GM23338 (cell line): Measurements from ENCODE around the gene DLL1. TPM values are rescaled to one million over a fixed set of nuclear protein-coding genes. Genes with fewer than 3 reads are reported as not detected.

Experiments
- ATAC-seq: fragments of 200-7000 bp; cut with Tn5 transposase; 3 replicates; pipeline ENCODE4 v1.9.1; 2020
- DNase-seq: peaks from one replicate; pipeline ENCODE4 v3.0.0-alpha.2; 2015; ENCODE audit warnings: low spot score
- H2AFZ ChIP-seq: fragments of 200-600 bp; sonication (generic); 2 replicates; pipeline ENCODE4 v1.8.0; 2016; ENCODE audit warnings: antibody characterized with exemption, mild to moderate bottlenecking, moderate library complexity
- H3F3A ChIP-seq: fragments of 200-600 bp; sonication (generic); replicated peaks from 2 replicates; pipeline ENCODE4 v1.8.0; 2017; ENCODE audit warnings: antibody characterized with exemption, mixed run types, low read depth
- H3K27ac ChIP-seq: fragments of 200-600 bp; sonication (generic); 2 replicates; pipeline ENCODE4 v1.6.1; 2016; ENCODE audit warnings: low read depth
- H3K27me3 ChIP-seq: fragments of 200-600 bp; sonication (generic); 2 replicates; pipeline ENCODE4 v1.8.0; 2016; ENCODE audit warnings: mild to moderate bottlenecking, mixed run types, moderate library complexity; ENCODE audit not compliant: insufficient read depth
- H3K36me3 ChIP-seq: fragments of 200-600 bp; sonication (generic); 2 replicates; pipeline ENCODE4 v1.8.0; 2016; ENCODE audit warnings: mild to moderate bottlenecking; ENCODE audit not compliant: insufficient read depth
- H3K4me1 ChIP-seq: fragments of 200-600 bp; sonication (generic); 2 replicates; pipeline ENCODE4 v1.8.0; 2016; ENCODE audit warnings: mild to moderate bottlenecking, moderate library complexity; ENCODE audit not compliant: insufficient read depth
- H3K4me2 ChIP-seq: fragments of 200-600 bp; sonication (generic); 2 replicates; pipeline ENCODE4 v1.7.1; 2017; ENCODE audit warnings: mixed run types
- H3K4me3 ChIP-seq: fragments of 200-600 bp; sonication (generic); 2 replicates; pipeline ENCODE4 v1.6.1; 2016; ENCODE audit warnings: mixed run types
- H3K79me2 ChIP-seq: fragments of 200-600 bp; sonication (generic); replicated peaks from 2 replicates; pipeline ENCODE4 v1.8.0; 2017; ENCODE audit warnings: mild to moderate bottlenecking; ENCODE audit not compliant: insufficient read depth
- H3K9me2 ChIP-seq: fragments of 200-600 bp; sonication (generic); 2 replicates; pipeline ENCODE4 v1.8.0; 2017; ENCODE audit not compliant: insufficient read depth
- H4K20me1 ChIP-seq: fragments of 200-600 bp; sonication (generic); replicated peaks from 2 replicates; pipeline ENCODE4 v1.8.0; 2017; ENCODE audit warnings: mild to moderate bottlenecking; ENCODE audit not compliant: insufficient read depth
- H3K27ac Mint-ChIP-seq: 2 replicates; pipeline ENCODE4 v1.8.0; 2020; ENCODE audit warnings: inconsistent platforms, mild to moderate bottlenecking, moderate library complexity, mixed read lengths
- H3K27me3 Mint-ChIP-seq: 3 replicates; pipeline ENCODE4 v1.8.0; 2022; ENCODE audit warnings: low read depth, mild to moderate bottlenecking, moderate library complexity, mixed read lengths, inconsistent platforms; ENCODE audit not compliant: insufficient read depth, poor library complexity
- H3K36me3 Mint-ChIP-seq: 3 replicates; pipeline ENCODE4 v1.8.0; 2021; ENCODE audit warnings: low read depth, mild to moderate bottlenecking, inconsistent platforms, moderate library complexity, mixed read lengths
- H3K4me1 Mint-ChIP-seq: 3 replicates; pipeline ENCODE4 v1.8.0; 2020; ENCODE audit warnings: mild to moderate bottlenecking, inconsistent platforms, mixed read lengths
- H3K4me3 Mint-ChIP-seq: 3 replicates; pipeline ENCODE4 v1.8.0; 2021; ENCODE audit warnings: moderate library complexity, mild to moderate bottlenecking, inconsistent platforms, mixed read lengths
- H3K9me3 Mint-ChIP-seq: 3 replicates; pipeline ENCODE4 v1.8.0; 2020; ENCODE audit warnings: moderate library complexity, mild to moderate bottlenecking, inconsistent platforms, mixed read lengths
- CREB1 ChIP-seq: fragments of 250-450 bp; sonication (Bioruptor Pico); IDR thresholded peaks from 2 replicates; pipeline ENCODE4 v1.5.0; 2020; ENCODE audit warnings: low read depth, mild to moderate bottlenecking, moderate library complexity
- EZH2 ChIP-seq: fragments of 200-600 bp; sonication (generic); IDR thresholded peaks from one replicate; pipeline ENCODE4 v1.8.0; 2017; ENCODE audit warnings: antibody characterized with exemption, mild to moderate bottlenecking, low read depth; ENCODE audit not compliant: unreplicated experiment
- EZH2phosphoT487 ChIP-seq: fragments of 200-600 bp; sonication (generic); IDR thresholded peaks from one replicate; pipeline ENCODE4 v1.8.1; 2018; ENCODE audit warnings: antibody characterized with exemption; ENCODE audit not compliant: unreplicated experiment
- NANOG ChIP-seq: IDR thresholded peaks from 2 replicates; pipeline ENCODE4 v1.6.1; 2016; ENCODE audit warnings: antibody characterized with exemption, borderline replicate concordance
- STAT1 ChIP-seq: IDR thresholded peaks from one replicate; pipeline ENCODE4 v1.6.1; 2016; ENCODE audit warnings: antibody characterized with exemption; ENCODE audit not compliant: unreplicated experiment
- ZNF114 ChIP-seq: fragments of 250-450 bp; sonication (Bioruptor Pico); IDR thresholded peaks from 2 replicates; pipeline ENCODE4 v1.5.0; 2020; ENCODE audit warnings: mild to moderate bottlenecking, moderate library complexity
- polyA plus RNA-seq: library from polyadenylated mRNA; unstranded; fragments of >200 nt; fragmentation: Nextera tagmentation; extraction: Ambion mirVana; gene quantifications from 2 replicates; pipeline ENCODE4 v1.2.1, GENCODE V29; 2016
- total RNA-seq: library from RNA; depleted of rRNA; stranded (reverse); fragments of >200 nt; shearing (Covaris generic); gene quantifications from 2 replicates; pipeline ENCODE4 v1.2.3, GENCODE V29; 2014
- TF ChIP-seq, protein P1 (sequence below): fragments of 250-450 bp; sonication (Bioruptor Pico); IDR thresholded peaks from 2 replicates; pipeline ENCODE4 v1.5.0; 2020; ENCODE audit warnings: mild to moderate bottlenecking, moderate library complexity

The DLL1 gene
- total and polyA plus RNA-seq, 2 experiments from 2014 or later = 2.2 to 4.6 TPM

DNA sequence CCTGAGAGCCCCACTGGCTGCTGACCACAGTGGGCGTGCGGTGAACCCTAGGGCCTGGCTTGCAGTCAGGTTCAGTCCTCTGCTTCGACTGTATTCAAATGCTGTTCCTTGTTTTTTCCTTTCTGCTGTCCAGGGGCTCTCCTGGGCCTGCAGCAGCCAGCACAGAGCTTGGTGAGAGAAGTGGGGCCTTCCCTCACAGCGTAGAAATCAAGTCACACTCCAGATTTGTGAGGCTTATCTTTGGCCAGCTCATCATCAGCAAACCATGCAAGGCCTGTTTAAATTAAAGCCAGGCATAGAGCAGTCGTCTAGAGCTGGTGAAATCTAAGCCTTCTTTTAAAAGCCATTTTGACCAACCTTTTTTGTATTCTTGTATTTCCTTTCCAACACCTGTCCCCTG, 24.1 kb upstream of the DLL1 start:
- Mint-ChIP-seq H3K36me3 (no peaks in the 10 kb centered on the region), H3K9me3 (no peaks in the 10 kb centered on the region), H3K27me3 (no peaks in the 10 kb centered on the region), H3K4me3 (no peak overlapping the region), H3K27ac (no peak overlapping the region), H3K4me1 (peaks cover 17% of the 10 kb centered on the region)
- Histone ChIP-seq H4K20me1 (peaks cover 9% of the 10 kb centered on the region), H3K4me3 (no peak overlapping the region), H3F3A (no peaks in the 10 kb centered on the region), H3K4me1 (no peaks in the 10 kb centered on the region), H3K4me2 (no peak overlapping the region), H3K27me3 (no peaks in the 10 kb centered on the region), H3K9me2 (no peaks in the 10 kb centered on the region), H3K36me3 (no peaks in the 10 kb centered on the region), H2AFZ (no peak overlapping the region), H3K79me2 (peaks cover 61% of the 10 kb centered on the region), H3K27ac (no peak overlapping the region)
- TF ChIP-seq NANOG (no peak), CREB1 (CRISPR knock-in tag) (no peak), EZH2 (no peak), ZNF114 (CRISPR knock-in tag) (no peak)
- TF ChIP-seq, protein P1, sequence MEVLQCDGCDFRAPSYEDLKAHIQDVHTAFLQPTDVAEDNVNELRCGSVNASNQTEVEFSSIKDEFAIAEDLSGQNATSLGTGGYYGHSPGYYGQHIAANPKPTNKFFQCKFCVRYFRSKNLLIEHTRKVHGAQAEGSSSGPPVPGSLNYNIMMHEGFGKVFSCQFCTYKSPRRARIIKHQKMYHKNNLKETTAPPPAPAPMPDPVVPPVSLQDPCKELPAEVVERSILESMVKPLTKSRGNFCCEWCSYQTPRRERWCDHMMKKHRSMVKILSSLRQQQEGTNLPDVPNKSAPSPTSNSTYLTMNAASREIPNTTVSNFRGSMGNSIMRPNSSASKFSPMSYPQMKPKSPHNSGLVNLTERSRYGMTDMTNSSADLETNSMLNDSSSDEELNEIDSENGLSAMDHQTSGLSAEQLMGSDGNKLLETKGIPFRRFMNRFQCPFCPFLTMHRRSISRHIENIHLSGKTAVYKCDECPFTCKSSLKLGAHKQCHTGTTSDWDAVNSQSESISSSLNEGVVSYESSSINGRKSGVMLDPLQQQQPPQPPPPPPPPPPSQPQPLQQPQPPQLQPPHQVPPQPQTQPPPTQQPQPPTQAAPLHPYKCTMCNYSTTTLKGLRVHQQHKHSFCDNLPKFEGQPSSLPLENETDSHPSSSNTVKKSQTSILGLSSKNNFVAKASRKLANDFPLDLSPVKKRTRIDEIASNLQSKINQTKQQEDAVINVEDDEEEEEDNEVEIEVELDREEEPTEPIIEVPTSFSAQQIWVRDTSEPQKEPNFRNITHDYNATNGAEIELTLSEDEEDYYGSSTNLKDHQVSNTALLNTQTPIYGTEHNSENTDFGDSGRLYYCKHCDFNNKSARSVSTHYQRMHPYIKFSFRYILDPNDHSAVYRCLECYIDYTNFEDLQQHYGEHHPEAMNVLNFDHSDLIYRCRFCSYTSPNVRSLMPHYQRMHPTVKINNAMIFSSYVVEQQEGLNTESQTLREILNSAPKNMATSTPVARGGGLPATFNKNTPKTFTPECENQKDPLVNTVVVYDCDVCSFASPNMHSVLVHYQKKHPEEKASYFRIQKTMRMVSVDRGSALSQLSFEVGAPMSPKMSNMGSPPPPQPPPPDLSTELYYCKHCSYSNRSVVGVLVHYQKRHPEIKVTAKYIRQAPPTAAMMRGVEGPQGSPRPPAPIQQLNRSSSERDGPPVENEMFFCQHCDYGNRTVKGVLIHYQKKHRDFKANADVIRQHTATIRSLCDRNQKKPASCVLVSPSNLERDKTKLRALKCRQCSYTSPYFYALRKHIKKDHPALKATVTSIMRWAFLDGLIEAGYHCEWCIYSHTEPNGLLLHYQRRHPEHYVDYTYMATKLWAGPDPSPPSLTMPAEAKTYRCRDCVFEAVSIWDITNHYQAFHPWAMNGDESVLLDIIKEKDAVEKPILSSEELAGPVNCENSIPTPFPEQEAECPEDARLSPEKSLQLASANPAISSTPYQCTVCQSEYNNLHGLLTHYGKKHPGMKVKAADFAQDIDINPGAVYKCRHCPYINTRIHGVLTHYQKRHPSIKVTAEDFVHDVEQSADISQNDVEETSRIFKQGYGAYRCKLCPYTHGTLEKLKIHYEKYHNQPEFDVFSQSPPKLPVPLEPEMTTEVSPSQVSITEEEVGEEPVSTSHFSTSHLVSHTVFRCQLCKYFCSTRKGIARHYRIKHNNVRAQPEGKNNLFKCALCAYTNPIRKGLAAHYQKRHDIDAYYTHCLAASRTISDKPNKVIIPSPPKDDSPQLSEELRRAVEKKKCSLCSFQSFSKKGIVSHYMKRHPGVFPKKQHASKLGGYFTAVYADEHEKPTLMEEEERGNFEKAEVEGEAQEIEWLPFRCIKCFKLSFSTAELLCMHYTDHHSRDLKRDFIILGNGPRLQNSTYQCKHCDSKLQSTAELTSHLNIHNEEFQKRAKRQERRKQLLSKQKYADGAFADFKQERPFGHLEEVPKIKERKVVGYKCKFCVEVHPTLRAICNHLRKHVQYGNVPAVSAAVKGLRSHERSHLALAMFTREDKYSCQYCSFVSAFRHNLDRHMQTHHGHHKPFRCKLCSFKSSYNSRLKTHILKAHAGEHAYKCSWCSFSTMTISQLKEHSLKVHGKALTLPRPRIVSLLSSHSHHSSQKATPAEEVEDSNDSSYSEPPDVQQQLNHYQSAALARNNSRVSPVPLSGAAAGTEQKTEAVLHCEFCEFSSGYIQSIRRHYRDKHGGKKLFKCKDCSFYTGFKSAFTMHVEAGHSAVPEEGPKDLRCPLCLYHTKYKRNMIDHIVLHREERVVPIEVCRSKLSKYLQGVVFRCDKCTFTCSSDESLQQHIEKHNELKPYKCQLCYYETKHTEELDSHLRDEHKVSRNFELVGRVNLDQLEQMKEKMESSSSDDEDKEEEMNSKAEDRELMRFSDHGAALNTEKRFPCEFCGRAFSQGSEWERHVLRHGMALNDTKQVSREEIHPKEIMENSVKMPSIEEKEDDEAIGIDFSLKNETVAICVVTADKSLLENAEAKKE (CRISPR knock-in tag) = no peak
- ATAC-seq (no peak; the same call in 2 of the 3 replicates), DNase-seq (no peak)

DNA sequence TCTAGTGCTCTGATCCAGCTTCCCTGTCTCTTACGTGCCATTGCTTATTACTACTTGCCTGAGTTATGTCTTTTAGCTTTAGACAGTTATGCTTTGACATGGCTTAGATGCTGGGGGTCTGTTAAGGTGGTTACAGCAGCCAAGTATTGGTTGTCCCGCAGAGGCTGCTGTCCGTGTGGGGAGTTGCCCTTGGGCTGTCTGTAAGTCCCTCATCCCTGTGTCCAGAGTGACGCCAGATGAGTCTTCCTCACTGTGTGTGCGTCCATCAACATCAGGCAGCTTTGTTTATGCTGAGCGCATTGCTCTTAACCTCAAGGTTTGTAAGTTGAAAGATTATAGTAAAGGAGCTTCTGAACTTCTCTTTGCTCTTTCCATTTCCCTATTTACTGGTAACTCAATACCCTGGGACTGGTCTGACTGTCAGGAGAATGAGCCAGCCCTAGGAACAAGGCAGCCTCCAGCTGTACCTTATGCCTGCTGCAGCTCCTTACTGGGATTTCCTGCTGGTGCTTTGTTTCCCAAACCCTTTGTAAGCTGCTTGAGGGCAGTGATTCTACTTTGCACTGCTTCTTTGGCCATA, 22.9 kb upstream of the DLL1 start:
- ATAC-seq (peak; percentile 97), DNase-seq (peak; percentile 46)
- Histone ChIP-seq H3K9me2 (no peaks in the 10 kb centered on the region), H3K27ac (no peak overlapping the region), H3K27me3 (no peaks in the 10 kb centered on the region), H3K4me2 (no peak overlapping the region), H3F3A (no peaks in the 10 kb centered on the region), H3K36me3 (no peaks in the 10 kb centered on the region), H2AFZ (no peak overlapping the region), H3K4me3 (no peak overlapping the region), H3K79me2 (peaks cover 73% of the 10 kb centered on the region), H3K4me1 (no peaks in the 10 kb centered on the region), H4K20me1 (peaks cover 9% of the 10 kb centered on the region)
- Mint-ChIP-seq H3K36me3 (no peaks in the 10 kb centered on the region), H3K27me3 (no peaks in the 10 kb centered on the region), H3K4me3 (no peak overlapping the region), H3K4me1 (peaks cover 17% of the 10 kb centered on the region), H3K27ac (no peak overlapping the region; the same call in 1 of the 2 replicates), H3K9me3 (no peaks in the 10 kb centered on the region)
- no peak for TF ChIP-seq EZH2
- no peak for TF ChIP-seq STAT1
- no peak for TF ChIP-seq EZH2phosphoT487
